Gastroesophageal sphincter (tissue), 3 donors: ENCODE results near the gene XRCC4.

Experiments used
- CTCF ChIP-seq, 4 experiments: fragments of 200-600 bp in 2 of 4; fragments of 450-650 bp in 2 of 4; sonication (generic) in 1 of 4; IDR thresholded peaks; one replicate each; pipeline ENCODE4 v1.5.1; 2017 to 2019; ENCODE audit warnings: antibody characterized with exemption in 4 of 4, mild to moderate bottlenecking in 2 of 4, moderate library complexity in 2 of 4
- POLR2A ChIP-seq, 2 donors: fragments of 450-650 bp; IDR thresholded peaks; one replicate each; pipeline ENCODE4 v1.6.1; 2017; ENCODE audit warnings: antibody characterized with exemption in 2 of 2, mild to moderate bottlenecking in 2 of 2, moderate library complexity in 1 of 2
- POLR2AphosphoS5 ChIP-seq: sonication (generic); formaldehyde crosslinking; IDR thresholded peaks from one replicate; pipeline ENCODE4 v1.6.1; 2017; ENCODE audit warnings: antibody characterized with exemption

GRCh38 chr5:83092619-83093018 is 15.3 kb downstream of the XRCC4 start:
- TF ChIP-seq CTCF (IDR thresholded peaks at IDR 0.05): no peak
- TF ChIP-seq POLR2A (IDR thresholded peaks at IDR 0.05): no peak
- TF ChIP-seq POLR2AphosphoS5: no peak
